ENCODE measurements around the gene NDUFS3.

Gene NDUFS3

GRCh38 chr11:47589584-47589976, 10.7 kb downstream of the NDUFS3 start:
- no peak for DNase-seq (ENCODE audit: extremely low read depth in 1 of 2, low read depth in 1 of 2)

GRCh38 chr11:47589977-47590861, 11.3 kb downstream of the NDUFS3 start:
- no peak for DNase-seq (ENCODE audit: extremely low read depth in 1 of 2, low read depth in 1 of 2)

- no peak for DNase-seq (ENCODE audit: extremely low read depth in 1 of 2, low read depth in 1 of 2)
Observed at GRCh38 chr11:47591764-47592163, 12.9 kb downstream of the NDUFS3 start.

DNA sequence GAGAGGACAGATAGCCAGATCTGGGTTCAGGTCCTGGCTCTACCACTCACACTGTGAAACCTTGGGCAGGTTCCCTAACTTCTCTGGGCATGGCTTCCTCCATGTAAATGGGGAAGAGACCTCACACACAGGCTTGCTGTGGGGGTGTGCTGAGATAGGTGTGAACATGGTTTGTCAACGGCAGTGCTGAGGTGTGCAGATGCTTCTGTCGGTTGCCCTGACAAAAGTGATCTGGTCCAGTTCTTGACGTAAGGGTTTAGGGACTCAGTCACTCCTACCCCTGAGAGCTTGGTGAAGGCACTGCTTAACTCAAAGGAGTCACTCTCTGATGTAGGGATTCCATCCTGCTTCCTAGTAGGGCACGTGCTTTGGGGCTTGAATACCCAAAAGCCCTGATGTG, 13.4 kb downstream of the NDUFS3 start:
- no peak for DNase-seq (ENCODE audit: extremely low read depth in 1 of 2, low read depth in 1 of 2)

DNA sequence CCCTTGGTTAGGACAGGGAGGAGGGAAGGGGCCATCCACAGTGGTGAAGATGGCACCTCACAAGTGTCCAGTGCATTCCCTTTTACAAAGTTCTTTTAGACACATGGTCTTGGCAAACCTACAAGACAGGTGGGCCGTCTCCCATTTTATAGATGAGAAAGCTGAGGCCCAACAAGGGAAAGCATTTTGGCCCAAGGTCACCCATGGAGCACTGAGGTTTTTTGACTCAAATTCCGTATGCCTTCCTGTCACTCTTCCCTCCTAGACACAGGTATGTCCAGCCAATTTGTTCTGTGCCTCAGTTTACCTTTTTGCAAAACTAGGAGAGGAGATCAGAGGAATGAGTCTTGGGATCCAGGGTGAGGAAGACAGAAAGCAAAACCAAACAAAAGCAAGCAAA, 14.1 kb downstream of the NDUFS3 start:
- no peak for DNase-seq (ENCODE audit: extremely low read depth in 1 of 2, low read depth in 1 of 2)

DNA sequence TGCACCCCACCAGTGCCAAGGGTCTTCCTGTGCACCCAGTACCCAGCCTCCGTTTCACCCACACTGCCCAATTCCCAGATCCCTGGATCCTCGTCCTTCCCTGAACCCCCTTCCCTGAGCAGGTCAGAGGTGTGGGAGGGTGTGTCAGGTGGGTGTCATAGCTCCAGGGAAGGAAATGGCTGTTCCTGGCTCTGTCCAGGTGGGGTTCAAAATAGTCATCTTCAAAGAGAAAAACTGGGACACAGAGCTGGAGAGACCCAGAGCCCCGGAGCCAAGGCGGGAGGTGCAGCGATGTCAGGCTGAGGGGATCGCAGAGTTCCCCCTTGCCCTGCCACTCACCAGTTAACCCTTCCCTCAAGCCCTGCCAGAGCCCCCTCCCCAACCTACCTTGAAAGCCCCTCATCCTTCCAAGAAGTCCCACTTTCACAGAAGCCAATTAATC, 14.6 kb downstream of the NDUFS3 start:
- no peak for DNase-seq (ENCODE audit: extremely low read depth in 1 of 2, low read depth in 1 of 2)

DNA sequence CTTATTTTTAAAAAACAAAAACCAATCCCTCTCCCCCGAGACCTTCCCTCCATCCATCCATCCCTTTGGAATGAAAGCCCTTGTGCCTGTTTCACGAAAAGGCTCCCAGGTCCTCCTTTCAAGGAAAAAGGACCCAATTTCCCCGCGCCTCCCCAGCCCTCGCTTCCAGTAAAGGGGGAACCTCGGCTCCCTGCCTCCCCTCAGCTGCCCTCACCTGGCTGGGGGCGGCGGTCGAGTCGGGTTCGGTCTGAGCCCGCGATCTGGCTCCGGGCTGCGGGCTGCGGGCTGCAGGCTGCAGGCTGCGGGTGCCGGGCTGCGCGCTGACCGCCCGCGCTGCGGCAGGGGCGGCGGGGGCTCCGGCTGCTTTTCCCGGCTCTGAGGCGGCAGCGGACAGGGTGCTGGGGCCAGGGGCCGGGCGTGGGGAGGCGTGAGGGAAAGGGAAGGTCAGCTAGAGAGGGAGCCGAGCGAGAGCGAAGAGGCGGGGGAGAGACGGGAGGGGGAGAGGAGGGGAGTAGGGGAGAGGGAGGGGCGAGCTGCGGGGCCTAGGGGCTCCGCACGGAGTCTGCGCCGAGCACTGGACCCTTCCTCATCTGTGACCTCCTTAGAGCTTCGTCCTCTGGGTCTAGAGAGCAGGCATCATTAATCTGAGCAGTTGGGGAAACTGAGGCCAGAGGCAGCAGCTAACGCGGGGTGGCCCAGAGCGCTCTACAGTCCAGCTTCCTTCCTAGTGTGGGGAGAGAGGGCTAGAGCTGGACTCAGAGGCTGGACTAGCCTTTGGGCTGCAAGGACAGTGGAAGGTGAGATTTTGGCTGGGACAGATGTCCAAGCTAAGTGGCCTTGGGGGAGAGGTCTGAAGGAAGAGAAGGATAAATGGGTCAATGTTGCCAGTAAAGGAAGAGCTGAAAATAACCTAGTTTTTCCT, 15.3 kb downstream of the NDUFS3 start, which contains the start of gene C1QTNF4:
Gene C1QTNF4 (minus strand): TSS at position 478 of the 922 bp plus-strand sequence. CDS start 3,601 bp downstream, outside the sequence.
- DNase-seq (ENCODE audit: extremely low read depth in 1 of 2, low read depth in 1 of 2), result no peak

- DNase-seq (ENCODE audit: extremely low read depth in 1 of 2, low read depth in 1 of 2), result no peak
Observed at GRCh38 chr11:47595029-47595428, 16.2 kb downstream of the NDUFS3 start.

DNA sequence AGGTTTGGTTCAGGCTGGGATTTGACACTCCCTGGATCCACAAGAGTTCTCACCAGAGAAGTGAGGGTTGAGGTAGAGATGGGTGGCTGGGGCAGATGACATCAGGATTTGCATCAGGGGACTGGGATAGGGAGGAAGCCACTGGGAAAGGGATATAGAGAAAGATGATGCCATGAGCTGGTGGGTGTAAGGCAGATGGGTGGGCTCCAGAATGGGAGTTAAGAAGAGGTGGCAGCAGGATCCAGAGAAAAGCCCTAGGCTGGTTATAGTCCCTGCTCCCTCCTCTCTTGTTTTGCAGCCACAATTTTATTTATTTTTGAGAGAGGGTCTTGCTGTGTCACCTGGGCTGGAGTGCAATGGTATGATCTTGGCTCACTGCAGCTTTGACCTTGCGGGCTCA, 17.1 kb downstream of the NDUFS3 start:
- no peak for DNase-seq (ENCODE audit: extremely low read depth in 1 of 2, low read depth in 1 of 2)

DNA sequence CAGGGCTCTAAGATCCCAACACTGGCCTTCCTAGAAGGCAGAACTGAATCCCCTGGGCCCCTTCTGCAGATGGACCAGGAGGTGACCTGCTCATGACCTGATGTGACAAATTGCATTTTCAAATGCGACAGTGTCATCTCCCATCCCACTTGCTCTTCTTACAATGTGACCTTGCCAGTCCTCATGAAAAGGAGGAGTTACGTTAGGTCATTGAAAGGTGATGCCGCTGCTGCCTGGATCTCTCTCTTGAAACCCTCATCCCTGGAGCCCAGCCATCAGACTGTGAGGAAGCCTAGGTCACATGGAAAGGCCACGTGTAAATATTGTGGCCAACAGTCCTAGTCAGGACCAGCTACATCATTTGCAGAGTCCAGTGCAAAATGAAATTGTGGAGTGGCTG, 21.0 kb downstream of the NDUFS3 start:
- no peak for DNase-seq (ENCODE audit: extremely low read depth in 1 of 2, low read depth in 1 of 2)

DNA sequence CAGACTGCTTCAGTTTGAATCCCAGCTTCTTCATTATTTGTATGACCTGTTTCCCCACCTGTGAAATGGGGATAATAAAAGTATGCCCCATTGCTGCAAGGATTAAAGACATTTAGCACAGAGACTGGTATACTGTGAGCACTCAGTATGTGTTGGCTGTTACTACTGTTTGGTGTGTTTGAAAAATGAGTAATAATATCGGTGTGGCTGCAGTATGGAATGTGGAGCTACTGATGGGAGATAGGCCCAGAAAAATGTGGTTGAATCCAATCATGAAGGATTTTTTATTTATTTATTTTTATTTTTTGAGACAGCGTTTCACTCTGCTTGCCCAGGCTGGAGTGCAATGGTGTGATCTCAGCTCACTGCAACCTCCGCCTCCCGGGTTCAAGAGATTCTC, 24.4 kb downstream of the NDUFS3 start:
- no peak for DNase-seq (ENCODE audit: extremely low read depth in 1 of 2, low read depth in 1 of 2)

- DNase-seq (ENCODE audit: extremely low read depth in 1 of 2, low read depth in 1 of 2), result no peak
Observed at GRCh38 chr11:47605921-47606320, 27.0 kb downstream of the NDUFS3 start.

GRCh38 chr11:47606731-47607130, 27.9 kb downstream of the NDUFS3 start:
- DNase-seq (ENCODE audit: extremely low read depth in 1 of 2, low read depth in 1 of 2), result no peak

- no peak for DNase-seq (ENCODE audit: extremely low read depth in 1 of 2, low read depth in 1 of 2)
Observed at GRCh38 chr11:47607380-47607779, 28.5 kb downstream of the NDUFS3 start.

GRCh38 chr11:47609675-47610074, 30.8 kb downstream of the NDUFS3 start:
- no peak for DNase-seq (ENCODE audit: extremely low read depth in 1 of 2, low read depth in 1 of 2)

GRCh38 chr11:47611348-47611794, 32.5 kb downstream of the NDUFS3 start:
- no peak for DNase-seq (ENCODE audit: extremely low read depth in 1 of 2, low read depth in 1 of 2)

DNA sequence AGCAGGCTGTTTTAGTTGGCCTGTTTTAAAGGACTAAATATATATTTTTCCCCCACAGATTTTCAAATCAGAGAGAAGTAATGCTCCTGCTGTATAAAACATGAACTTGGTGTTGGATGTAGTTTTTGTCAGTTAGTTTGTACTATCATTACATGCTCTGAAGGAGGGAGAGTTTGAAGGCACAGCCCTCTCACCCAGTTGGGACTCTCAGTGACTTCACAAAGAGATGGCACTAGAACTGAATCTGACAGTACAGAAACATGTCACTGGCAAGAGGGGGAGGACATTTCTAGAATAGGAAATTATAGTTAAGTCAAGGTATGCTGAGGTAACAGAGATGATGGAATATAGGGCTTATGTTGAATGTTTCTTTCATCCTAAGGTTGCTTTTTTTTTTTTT, 36.4 kb downstream of the NDUFS3 start:
- DNase-seq (ENCODE audit: extremely low read depth in 1 of 2, low read depth in 1 of 2), result no peak

- DNase-seq (ENCODE audit: extremely low read depth in 1 of 2, low read depth in 1 of 2), result no peak
Observed at GRCh38 chr11:47616726-47617416, 38.0 kb downstream of the NDUFS3 start.

DNA sequence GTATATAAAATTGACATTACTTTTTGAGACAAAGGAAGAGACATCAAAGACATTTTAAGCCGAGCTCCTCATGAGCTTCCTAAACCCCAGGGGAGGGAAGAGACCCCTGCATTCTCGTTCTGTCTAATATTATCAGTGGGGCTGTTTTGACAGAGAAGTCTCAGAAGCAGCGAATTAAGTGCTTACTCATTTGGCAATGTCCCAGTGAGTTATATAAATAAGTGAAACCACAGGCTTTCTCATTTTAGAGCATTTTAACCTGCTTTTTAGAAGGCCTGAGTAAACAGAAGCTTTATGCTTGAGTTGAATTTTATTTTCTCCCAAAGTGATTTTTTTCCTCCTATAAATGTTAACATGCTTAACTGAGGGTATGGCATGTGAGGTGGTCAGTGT, 38.5 kb downstream of the NDUFS3 start:
- no peak for DNase-seq (ENCODE audit: extremely low read depth in 1 of 2, low read depth in 1 of 2)

DNA sequence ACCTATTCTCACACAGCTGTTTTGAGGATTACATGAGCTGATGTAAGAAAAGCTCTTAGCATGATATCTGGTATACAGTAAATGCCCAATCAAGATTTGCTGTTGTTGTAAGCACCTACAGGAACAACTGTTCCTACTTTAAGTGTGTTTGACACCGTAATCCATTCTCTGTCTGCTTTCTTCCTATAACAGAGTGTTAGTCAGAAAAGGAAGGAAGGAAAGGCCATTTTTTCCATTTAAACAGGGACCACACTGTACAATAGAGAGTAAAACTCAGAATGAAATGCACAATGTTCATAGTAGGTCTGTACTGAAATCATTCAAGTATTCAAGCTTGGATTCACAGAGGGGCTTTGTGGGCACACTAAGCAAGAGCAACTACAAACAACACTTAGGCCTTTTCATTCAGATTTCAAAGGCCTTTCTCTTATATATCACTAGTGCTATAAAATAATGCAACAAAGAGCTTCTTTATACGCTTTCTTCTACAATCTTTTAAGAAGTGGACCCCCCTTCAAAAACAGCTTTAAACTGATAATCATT, 42.0 kb downstream of the NDUFS3 start:
- no peak for DNase-seq (ENCODE audit: extremely low read depth in 1 of 2, low read depth in 1 of 2)

GRCh38 chr11:47626234-47626633, 47.4 kb downstream of the NDUFS3 start:
- DNase-seq (ENCODE audit: extremely low read depth in 1 of 2, low read depth in 1 of 2), result no peak
